Lung (tissue), 12 donors: ENCODE results near the gene MBOAT1. TPM values are rescaled to one million over a fixed set of nuclear protein-coding genes. Genes with fewer than 3 reads are reported as not detected.

Source experiments
- ATAC-seq: fragments of 200-7000 bp; cut with Tn5 transposase; one replicate; pipeline ENCODE4 v1.9.1; 2020; ENCODE audit warnings: moderate number of reproducible peaks; ENCODE audit not compliant: insufficient read depth, low FRiP score
- DNase-seq, 3 donors: peaks; one replicate each; pipeline ENCODE4 v3.0.0-alpha.2; 2013 to 2017
- H3K27ac ChIP-seq, 2 donors: one replicate each; pipeline ENCODE4 v1.5.1; 2013; ENCODE audit warnings: mild to moderate bottlenecking in 2 of 2, moderate library complexity in 2 of 2, control low read depth in 1 of 2, inconsistent platforms in 1 of 2, low read depth in 1 of 2, low read length in 1 of 2
- H3K27me3 ChIP-seq, 3 donors: one replicate each; pipeline ENCODE4 v1.5.1; 2013; ENCODE audit warnings: low read length in 2 of 3; ENCODE audit not compliant: control insufficient read depth in 3 of 3, insufficient read depth in 3 of 3
- H3K36me3 ChIP-seq, 4 donors: one replicate each; pipeline ENCODE4 v1.5.1; 2013; ENCODE audit warnings: low read length in 4 of 4, mild to moderate bottlenecking in 1 of 4, moderate library complexity in 1 of 4; ENCODE audit not compliant: control insufficient read depth in 4 of 4, insufficient read depth in 4 of 4
- H3K4me1 ChIP-seq, 5 donors: one replicate each; pipeline ENCODE4 v1.5.1; 2013; ENCODE audit warnings: low read length in 5 of 5, mild to moderate bottlenecking in 2 of 5, moderate library complexity in 1 of 5; ENCODE audit not compliant: control insufficient read depth in 5 of 5, insufficient read depth in 5 of 5
- H3K4me3 ChIP-seq: one replicate; pipeline ENCODE4 v1.5.1; 2013; ENCODE audit warnings: mild to moderate bottlenecking, control low read depth, moderate library complexity
- H3K9ac ChIP-seq, 2 donors: one replicate each; pipeline ENCODE4 v1.5.1; 2013; ENCODE audit warnings: low read length in 2 of 2, control low read depth in 1 of 2; ENCODE audit not compliant: insufficient read depth in 1 of 2
- H3K9me3 ChIP-seq, 4 donors: one replicate each; pipeline ENCODE4 v1.5.1; 2013; ENCODE audit warnings: low read length in 3 of 4, mild to moderate bottlenecking in 1 of 4, moderate library complexity in 1 of 4; ENCODE audit not compliant: control insufficient read depth in 4 of 4, insufficient read depth in 3 of 4
- CTCF ChIP-seq: IDR thresholded peaks from 2 replicates; pipeline ENCODE4 v1.5.1; 2012; ENCODE audit warnings: mild to moderate bottlenecking; ENCODE audit errors: control extremely low read depth, extremely low read depth
- WGBS, 2 donors: extraction: QIAGEN DNeasy Blood & Tissue Kit; methylation state at CpG; one replicate each; pipeline ENCODE4 v1.1.7; 2013; 5-methylcytosine and 5-hydroxymethylcytosine counted together
- polyA plus RNA-seq, 2 donors: library from polyadenylated mRNA; stranded (reverse); fragments of 200-250 nt; gene quantifications; one replicate each; pipeline ENCODE4 v1.2.1, GENCODE V29; 2013
- total RNA-seq, 2 donors: library from RNA; depleted of rRNA in 1 of 2; stranded (reverse); fragments of >200 nt in 1 of 2; gene quantifications; one replicate each; pipeline ENCODE4 v1.2.1, GENCODE V29; 2014 to 2021
- donor health status: control.
- donor health status: control.
- donor health status: Bipolar disorder and iron deficiency.
- donor health status: healthy.
- donor health status: DM: yes; HTN: yes; CAD: no.

Gene MBOAT1
- total and polyA plus RNA-seq, 4 donors = 2.3 to 27.4 (median 8.7) TPM

GRCh38 chr6:20159098-20159497 lies 53.2 kb downstream of the MBOAT1 start:
- peaks cover 0 to 10% (median under 1%) of the 10 kb centered on the region in 5 donors for H3K4me1 ChIP-seq
- 73% methylated on average over 4 of the region's 4 CpGs for WGBS, 2 donors
- no peaks in the 10 kb centered on the region for H3K36me3 ChIP-seq
- no peak overlapping the region for H3K27ac ChIP-seq
- no peak for TF ChIP-seq CTCF
- H3K9ac ChIP-seq = no peak overlapping the region
- no peak for ATAC-seq
- no peaks in the 10 kb centered on the region for H3K27me3 ChIP-seq
- no peaks in the 10 kb centered on the region for H3K9me3 ChIP-seq
- DNase-seq = no peak
- no peak overlapping the region for H3K4me3 ChIP-seq

- no peaks in the 10 kb centered on the region for H3K27me3 ChIP-seq
- H3K4me3 ChIP-seq = no peak overlapping the region
- ATAC-seq (no peak), DNase-seq (no peak)
- TF ChIP-seq CTCF = no peak
- H3K9me3 ChIP-seq = no peaks in the 10 kb centered on the region
- no peak overlapping the region for H3K9ac ChIP-seq
- no peak overlapping the region for H3K27ac ChIP-seq
- no peaks in the 10 kb centered on the region for H3K36me3 ChIP-seq
- WGBS, 2 donors = 91 to 95% methylated on average over 4 of the region's 4 CpGs
- peaks cover 0 to 10% (median 1%) of the 10 kb centered on the region in 5 donors for H3K4me1 ChIP-seq
These were observed 53.6 kb downstream of the MBOAT1 start for GRCh38 chr6:20158676-20159075.

GRCh38 chr6:20156824-20157223 lies 55.4 kb downstream of the MBOAT1 start:
- WGBS, 2 donors = 96 to 98% methylated on average over 2 of the region's 2 CpGs
- no peak for TF ChIP-seq CTCF

GRCh38 chr6:20154753-20155152 lies 57.5 kb downstream of the MBOAT1 start:
- ATAC-seq = no peak
- WGBS, 2 donors = 96% methylated on average over 2 of the region's 2 CpGs

More at GRCh38 chr6:20156824-20157223, 55.4 kb downstream of the MBOAT1 start:
- ATAC-seq (no peak), DNase-seq (no peak)
- H3K9me3 ChIP-seq = no peaks in the 10 kb centered on the region
- H3K27ac ChIP-seq = no peak overlapping the region
- H3K36me3 ChIP-seq = no peaks in the 10 kb centered on the region
- no peaks in the 10 kb centered on the region for H3K27me3 ChIP-seq
- no peak overlapping the region for H3K4me3 ChIP-seq
- no peak overlapping the region for H3K9ac ChIP-seq
- H3K4me1 ChIP-seq = peaks cover 0 to 10% (median 1%) of the 10 kb centered on the region in 5 donors

More at GRCh38 chr6:20154753-20155152, 57.5 kb downstream of the MBOAT1 start:
- peaks cover 0 to 7% (median 0%) of the 10 kb centered on the region in 5 donors for H3K4me1 ChIP-seq
- DNase-seq = no peak
- no peak overlapping the region for H3K9ac ChIP-seq
- H3K4me3 ChIP-seq = no peak overlapping the region
- no peak overlapping the region for H3K27ac ChIP-seq
- no peaks in the 10 kb centered on the region for H3K9me3 ChIP-seq
- peaks cover 0 to 8% (median 0%) of the 10 kb centered on the region in 4 donors for H3K36me3 ChIP-seq
- no peak for TF ChIP-seq CTCF
- no peaks in the 10 kb centered on the region for H3K27me3 ChIP-seq
